Measurements from ENCODE around the gene GAB2.

Gene GAB2

DNA sequence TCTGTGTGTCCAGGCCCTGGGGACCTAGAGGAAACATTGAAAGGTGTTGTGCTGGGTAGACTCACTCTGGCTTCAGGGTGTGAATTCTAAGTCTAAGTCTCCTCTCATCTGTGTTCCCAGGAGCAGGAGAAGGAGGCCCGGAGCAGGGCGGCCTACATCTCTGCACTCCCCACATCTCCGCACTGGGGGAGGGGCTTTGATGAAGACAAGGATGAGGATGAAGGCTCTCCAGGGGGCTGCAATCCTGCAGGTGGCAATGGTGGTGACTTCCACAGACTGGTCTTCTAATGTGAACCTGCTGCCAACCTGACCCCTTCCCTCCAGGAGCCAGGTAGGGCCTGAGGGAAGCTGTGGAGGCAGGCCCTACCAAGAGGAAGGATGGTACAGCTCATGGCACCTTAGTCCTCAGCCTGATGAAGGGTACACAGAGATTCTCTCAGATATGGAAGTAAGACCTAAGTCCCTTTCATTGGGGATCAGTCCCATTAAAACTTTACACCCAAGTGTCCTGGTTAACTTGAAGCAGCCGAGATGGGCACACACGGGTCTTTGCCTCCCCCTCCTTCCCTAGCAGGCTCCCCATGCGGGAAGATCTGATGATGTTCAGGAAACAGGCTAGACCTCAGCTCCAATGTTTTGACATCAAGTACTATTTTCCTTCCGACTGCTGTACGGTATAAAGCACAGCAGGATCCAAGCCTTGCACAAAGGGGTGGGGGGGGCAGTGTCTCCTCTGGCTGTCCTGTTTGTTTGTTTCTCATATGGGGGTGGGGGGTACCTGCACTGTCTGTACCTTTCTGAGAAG lies 203.9 kb downstream of the GAB2 start:
- Histone ChIP-seq H3K4me3 (ENCODE audit: insufficient read depth, low read depth, low read length, poor library complexity, severe bottlenecking) (no peak overlapping the region), H3K27ac (ENCODE audit: insufficient read depth, low read length, poor library complexity, severe bottlenecking) (no peak overlapping the region), H3K36me3 (ENCODE audit: control insufficient read depth, insufficient read depth, low read length) (peaks cover 22% of the 10 kb centered on the region), H3K4me1 (ENCODE audit: control insufficient read depth, insufficient read depth, low read length, poor library complexity, severe bottlenecking) (no peaks in the 10 kb centered on the region), H3K9me3 (ENCODE audit: control insufficient read depth, low read length) (no peaks in the 10 kb centered on the region), H3K27me3 (replicated peaks; ENCODE audit: control insufficient read depth, insufficient read depth, low read length, poor library complexity, severe bottlenecking) (no peaks in the 10 kb centered on the region)
- no peak for DNase-seq

DNA sequence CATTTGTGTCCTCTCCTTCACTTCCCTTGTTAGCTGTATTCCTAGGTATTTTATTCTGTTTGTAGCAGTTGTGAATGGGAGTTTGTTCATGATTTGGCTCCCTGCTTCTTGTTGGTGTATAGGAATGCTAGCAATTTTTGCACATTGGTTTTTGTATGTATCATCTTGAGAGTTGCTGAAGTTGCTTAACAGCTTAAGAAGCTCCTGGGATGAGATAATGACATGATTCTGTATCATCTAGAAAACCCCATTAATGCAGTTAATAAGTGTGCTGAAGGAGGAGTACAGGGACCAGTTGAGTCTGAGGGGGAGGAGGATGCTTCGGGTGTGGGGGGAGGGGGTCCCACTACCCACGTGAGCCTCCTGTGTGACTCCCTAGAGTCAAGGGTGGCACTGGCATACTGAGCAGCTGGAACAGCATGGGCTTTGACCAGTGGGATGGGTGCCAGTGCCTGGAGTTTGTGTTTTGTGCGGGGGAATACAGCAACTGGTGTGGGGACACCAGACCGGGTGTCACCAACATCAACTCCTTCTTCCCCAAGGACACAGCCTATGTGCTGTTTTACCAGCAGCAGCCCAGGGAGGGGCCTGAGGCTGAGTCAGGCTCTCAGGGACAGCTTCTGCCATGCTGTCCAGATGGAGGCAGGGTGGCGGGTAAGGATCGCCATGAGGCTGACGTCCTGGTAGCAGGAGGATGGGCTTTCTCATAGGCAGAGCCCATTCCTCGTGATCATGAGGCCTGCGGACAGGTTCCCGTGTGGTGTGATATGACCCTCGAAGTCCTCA lies 204.8 kb downstream of the GAB2 start:
- Histone ChIP-seq H3K9me3 (ENCODE audit: control insufficient read depth, low read length) (no peaks in the 10 kb centered on the region), H3K27me3 (replicated peaks; ENCODE audit: control insufficient read depth, insufficient read depth, low read length, poor library complexity, severe bottlenecking) (no peaks in the 10 kb centered on the region), H3K4me3 (ENCODE audit: insufficient read depth, low read depth, low read length, poor library complexity, severe bottlenecking) (no peak overlapping the region), H3K27ac (ENCODE audit: insufficient read depth, low read length, poor library complexity, severe bottlenecking) (no peak overlapping the region), H3K4me1 (ENCODE audit: control insufficient read depth, insufficient read depth, low read length, poor library complexity, severe bottlenecking) (no peaks in the 10 kb centered on the region), H3K36me3 (ENCODE audit: control insufficient read depth, insufficient read depth, low read length) (peaks cover 25% of the 10 kb centered on the region)
- no peak for DNase-seq

DNA sequence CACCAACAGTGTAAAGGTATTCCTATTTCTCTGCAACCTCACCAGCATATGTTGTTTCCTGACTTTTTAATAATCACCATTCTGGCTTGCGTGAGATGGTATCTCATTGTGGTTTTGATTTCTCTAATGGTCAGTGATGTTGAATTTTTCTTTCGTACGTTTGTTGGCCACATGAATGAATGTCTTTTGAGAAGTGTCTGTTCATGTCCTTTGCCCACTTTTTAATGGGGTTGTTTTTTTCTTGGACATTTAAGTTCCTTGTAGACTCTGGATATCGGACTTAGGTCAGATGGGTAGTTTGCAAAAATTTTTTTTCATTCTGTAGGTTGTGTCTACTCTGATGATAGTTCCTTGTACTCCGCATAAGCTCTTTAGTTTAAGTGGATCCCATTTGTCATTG lies 206.1 kb downstream of the GAB2 start:
- H3K27me3 ChIP-seq (replicated peaks; ENCODE audit: control insufficient read depth, insufficient read depth, low read length, poor library complexity, severe bottlenecking): no peaks in the 10 kb centered on the region
- H3K4me3 ChIP-seq (ENCODE audit: insufficient read depth, low read depth, low read length, poor library complexity, severe bottlenecking): no peak overlapping the region
- H3K27ac ChIP-seq (ENCODE audit: insufficient read depth, low read length, poor library complexity, severe bottlenecking): no peak overlapping the region
- peaks cover 31% of the 10 kb centered on the region for H3K36me3 ChIP-seq (ENCODE audit: control insufficient read depth, insufficient read depth, low read length)
- no peak for DNase-seq
- H3K4me1 ChIP-seq (ENCODE audit: control insufficient read depth, insufficient read depth, low read length, poor library complexity, severe bottlenecking): no peaks in the 10 kb centered on the region
- H3K9me3 ChIP-seq (ENCODE audit: control insufficient read depth, low read length): no peaks in the 10 kb centered on the region

DNA sequence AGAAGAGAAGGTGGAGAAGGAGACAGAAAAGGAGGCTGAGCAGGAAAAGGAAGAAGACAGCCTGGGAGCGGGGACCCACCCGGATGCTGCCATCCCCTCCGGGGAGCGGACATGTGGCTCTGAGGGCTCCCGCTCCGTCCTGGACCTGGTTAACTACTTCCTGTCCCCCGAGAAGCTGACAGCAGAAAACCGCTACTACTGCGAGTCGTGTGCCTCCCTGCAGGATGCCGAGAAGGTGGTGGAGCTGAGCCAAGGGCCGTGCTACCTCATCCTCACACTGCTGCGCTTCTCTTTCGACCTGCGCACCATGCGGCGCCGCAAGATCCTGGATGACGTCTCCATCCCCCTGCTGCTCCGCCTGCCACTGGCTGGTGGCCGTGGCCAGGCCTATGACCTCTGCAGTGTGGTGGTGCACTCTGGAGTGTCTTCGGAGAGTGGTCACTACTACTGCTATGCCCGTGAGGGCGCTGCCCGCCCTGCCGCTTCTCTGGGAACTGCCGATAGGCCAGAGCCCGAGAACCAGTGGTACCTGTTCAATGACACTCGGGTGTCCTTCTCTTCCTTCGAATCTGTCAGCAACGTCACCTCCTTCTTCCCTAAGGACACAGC lies 207.5 kb downstream of the GAB2 start:
- no peaks in the 10 kb centered on the region for H3K4me1 ChIP-seq (ENCODE audit: control insufficient read depth, insufficient read depth, low read length, poor library complexity, severe bottlenecking)
- H3K9me3 ChIP-seq (ENCODE audit: control insufficient read depth, low read length): no peaks in the 10 kb centered on the region
- no peak overlapping the region for H3K4me3 ChIP-seq (ENCODE audit: insufficient read depth, low read depth, low read length, poor library complexity, severe bottlenecking)
- peaks cover 30% of the 10 kb centered on the region for H3K36me3 ChIP-seq (ENCODE audit: control insufficient read depth, insufficient read depth, low read length)
- no peak overlapping the region for H3K27ac ChIP-seq (ENCODE audit: insufficient read depth, low read length, poor library complexity, severe bottlenecking)
- no peaks in the 10 kb centered on the region for H3K27me3 ChIP-seq (replicated peaks; ENCODE audit: control insufficient read depth, insufficient read depth, low read length, poor library complexity, severe bottlenecking)
- no peak for DNase-seq

DNA sequence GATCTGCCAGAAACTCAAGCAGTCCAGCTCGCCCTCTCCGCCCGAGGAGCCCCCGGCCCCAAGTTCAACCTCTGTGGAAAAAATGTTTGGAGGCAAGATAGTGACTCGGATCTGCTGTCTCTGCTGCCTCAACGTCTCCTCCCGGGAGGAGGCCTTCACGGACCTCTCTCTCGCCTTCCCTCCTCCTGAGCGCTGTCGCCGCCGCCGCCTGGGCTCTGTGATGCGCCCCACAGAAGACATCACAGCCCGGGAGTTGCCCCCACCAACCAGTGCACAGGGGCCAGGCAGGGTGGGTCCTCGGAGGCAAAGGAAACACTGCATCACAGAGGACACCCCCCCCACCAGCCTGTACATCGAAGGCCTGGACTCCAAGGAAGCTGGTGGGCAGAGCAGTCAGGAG lies 208.1 kb downstream of the GAB2 start:
- no peak overlapping the region for H3K27ac ChIP-seq (ENCODE audit: insufficient read depth, low read length, poor library complexity, severe bottlenecking)

DNA sequence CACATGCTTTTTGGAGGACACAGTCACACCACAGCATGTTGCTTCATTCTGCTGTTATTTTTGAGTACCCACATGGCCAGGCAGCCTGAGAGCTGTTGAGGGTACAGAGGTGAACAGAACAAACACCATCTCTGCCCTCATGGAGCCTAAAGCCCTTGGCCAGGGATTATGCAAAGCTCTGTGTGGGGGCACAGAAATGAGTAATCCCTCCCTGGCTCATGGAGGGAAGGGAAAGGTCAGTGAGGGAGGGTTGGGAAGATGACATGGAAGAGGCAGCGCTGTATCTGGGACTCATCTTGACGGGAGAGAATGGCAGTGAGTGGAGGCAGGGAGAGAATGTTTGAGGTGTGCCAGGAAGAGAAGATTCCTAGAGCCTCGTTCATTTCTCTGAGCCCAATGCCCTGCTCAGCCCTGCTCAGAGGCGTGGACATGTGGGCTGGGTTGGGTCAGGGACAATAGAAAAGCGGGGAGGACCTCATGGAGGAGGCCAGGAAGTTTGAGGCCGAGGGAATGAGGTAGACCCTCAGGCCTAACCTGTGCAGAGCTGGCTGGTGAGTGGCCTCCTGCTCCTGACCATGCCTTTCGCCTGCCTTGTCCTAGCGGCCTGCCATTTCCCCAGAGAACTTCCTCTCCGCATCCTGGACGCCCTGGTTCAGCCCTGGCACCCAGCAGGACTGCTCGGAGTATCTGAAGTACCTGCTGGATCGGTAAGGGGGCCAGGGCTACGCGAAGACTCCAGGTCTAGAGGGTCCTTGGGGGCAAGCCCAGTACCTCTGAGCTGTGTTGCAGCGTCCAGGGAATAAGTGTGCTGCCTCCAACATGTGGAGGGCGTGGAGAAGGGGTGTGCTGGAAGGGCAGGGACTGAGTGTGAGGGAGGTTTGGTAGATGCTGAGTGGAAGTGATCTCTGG lies 209.1 kb downstream of the GAB2 start:
- Histone ChIP-seq H3K4me3 (ENCODE audit: insufficient read depth, low read depth, low read length, poor library complexity, severe bottlenecking) (no peak overlapping the region), H3K27ac (ENCODE audit: insufficient read depth, low read length, poor library complexity, severe bottlenecking) (no peak overlapping the region), H3K4me1 (ENCODE audit: control insufficient read depth, insufficient read depth, low read length, poor library complexity, severe bottlenecking) (no peaks in the 10 kb centered on the region), H3K27me3 (replicated peaks; ENCODE audit: control insufficient read depth, insufficient read depth, low read length, poor library complexity, severe bottlenecking) (no peaks in the 10 kb centered on the region), H3K36me3 (ENCODE audit: control insufficient read depth, insufficient read depth, low read length) (peaks cover 20% of the 10 kb centered on the region), H3K9me3 (ENCODE audit: control insufficient read depth, low read length) (no peaks in the 10 kb centered on the region)
- no peak for DNase-seq

More for the DNA sequence above, 208.1 kb downstream of the GAB2 start:
- Histone ChIP-seq H3K4me3 (ENCODE audit: insufficient read depth, low read depth, low read length, poor library complexity, severe bottlenecking) (no peak overlapping the region), H3K36me3 (ENCODE audit: control insufficient read depth, insufficient read depth, low read length) (peaks cover 24% of the 10 kb centered on the region), H3K27me3 (replicated peaks; ENCODE audit: control insufficient read depth, insufficient read depth, low read length, poor library complexity, severe bottlenecking) (no peaks in the 10 kb centered on the region), H3K4me1 (ENCODE audit: control insufficient read depth, insufficient read depth, low read length, poor library complexity, severe bottlenecking) (no peaks in the 10 kb centered on the region), H3K9me3 (ENCODE audit: control insufficient read depth, low read length) (no peaks in the 10 kb centered on the region)
- no peak for DNase-seq

DNA sequence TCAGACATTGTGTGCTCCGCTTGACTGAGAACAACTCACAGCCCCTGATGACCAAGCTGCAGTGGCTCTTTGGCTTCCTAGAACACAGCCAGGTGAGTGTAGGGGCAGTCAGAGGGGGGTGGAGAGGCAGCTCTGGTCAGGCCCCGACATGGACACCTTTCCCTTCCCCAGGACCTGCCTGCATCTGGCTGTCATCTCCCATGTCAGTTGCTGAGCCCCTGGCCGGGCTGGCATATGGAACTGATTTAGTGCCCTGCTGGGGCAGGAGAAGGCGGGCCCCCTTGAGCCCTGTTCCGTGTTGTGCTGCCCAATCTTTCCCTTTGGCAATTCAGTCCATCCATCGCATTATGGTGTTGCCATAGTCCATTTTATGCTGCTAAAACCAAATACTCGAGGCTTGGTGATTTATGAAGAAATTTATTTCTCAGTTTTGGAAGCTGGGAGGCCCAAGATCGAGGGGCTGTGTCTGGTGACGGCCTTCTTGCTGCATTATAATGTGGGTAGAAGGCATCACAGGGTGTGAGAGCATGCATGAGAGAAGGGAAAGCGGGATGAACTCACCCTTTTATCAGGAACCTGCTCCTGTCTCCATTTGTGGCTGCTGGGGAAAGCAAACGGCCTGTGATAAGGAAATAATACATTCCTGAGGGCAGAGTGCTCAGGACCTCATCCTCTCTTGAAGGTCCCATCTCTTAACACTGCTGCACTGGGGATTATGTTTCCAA lies 209.9 kb downstream of the GAB2 start:
- DNase-seq: no peak
- no peak overlapping the region for H3K4me3 ChIP-seq (ENCODE audit: insufficient read depth, low read depth, low read length, poor library complexity, severe bottlenecking)
- H3K27me3 ChIP-seq (replicated peaks; ENCODE audit: control insufficient read depth, insufficient read depth, low read length, poor library complexity, severe bottlenecking): no peaks in the 10 kb centered on the region
- peaks cover 17% of the 10 kb centered on the region for H3K36me3 ChIP-seq (ENCODE audit: control insufficient read depth, insufficient read depth, low read length)
- no peaks in the 10 kb centered on the region for H3K4me1 ChIP-seq (ENCODE audit: control insufficient read depth, insufficient read depth, low read length, poor library complexity, severe bottlenecking)
- H3K9me3 ChIP-seq (ENCODE audit: control insufficient read depth, low read length): no peaks in the 10 kb centered on the region
- no peak overlapping the region for H3K27ac ChIP-seq (ENCODE audit: insufficient read depth, low read length, poor library complexity, severe bottlenecking)

DNA sequence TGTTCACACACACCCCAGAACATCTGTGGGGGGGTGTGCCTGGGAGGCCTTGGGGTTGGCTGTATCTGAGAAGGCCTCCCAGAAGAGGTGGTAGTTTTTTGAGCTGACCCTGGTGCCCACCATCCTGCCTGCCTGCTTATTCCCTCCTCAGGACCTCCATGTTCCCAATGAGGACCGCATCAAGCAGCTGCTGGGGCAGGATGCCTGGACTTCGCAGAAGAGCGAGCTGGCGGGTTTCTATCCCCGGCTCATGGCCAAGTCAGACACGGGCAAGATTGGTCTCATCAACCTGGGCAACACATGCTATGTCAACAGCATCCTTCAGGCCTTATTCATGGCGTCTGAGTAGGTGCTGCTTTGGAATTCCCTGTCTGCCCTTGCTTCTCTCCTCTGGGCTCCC lies 211.9 kb downstream of the GAB2 start:
- H3K4me3 ChIP-seq (ENCODE audit: insufficient read depth, low read depth, low read length, poor library complexity, severe bottlenecking): no peak overlapping the region
- peaks cover 18% of the 10 kb centered on the region for H3K4me1 ChIP-seq (ENCODE audit: control insufficient read depth, insufficient read depth, low read length, poor library complexity, severe bottlenecking)
- H3K27ac ChIP-seq (ENCODE audit: insufficient read depth, low read length, poor library complexity, severe bottlenecking): no peak overlapping the region
- DNase-seq: no peak
- H3K9me3 ChIP-seq (ENCODE audit: control insufficient read depth, low read length): no peaks in the 10 kb centered on the region
- H3K27me3 ChIP-seq (replicated peaks; ENCODE audit: control insufficient read depth, insufficient read depth, low read length, poor library complexity, severe bottlenecking): no peaks in the 10 kb centered on the region
- peaks cover 17% of the 10 kb centered on the region for H3K36me3 ChIP-seq (ENCODE audit: control insufficient read depth, insufficient read depth, low read length)

DNA sequence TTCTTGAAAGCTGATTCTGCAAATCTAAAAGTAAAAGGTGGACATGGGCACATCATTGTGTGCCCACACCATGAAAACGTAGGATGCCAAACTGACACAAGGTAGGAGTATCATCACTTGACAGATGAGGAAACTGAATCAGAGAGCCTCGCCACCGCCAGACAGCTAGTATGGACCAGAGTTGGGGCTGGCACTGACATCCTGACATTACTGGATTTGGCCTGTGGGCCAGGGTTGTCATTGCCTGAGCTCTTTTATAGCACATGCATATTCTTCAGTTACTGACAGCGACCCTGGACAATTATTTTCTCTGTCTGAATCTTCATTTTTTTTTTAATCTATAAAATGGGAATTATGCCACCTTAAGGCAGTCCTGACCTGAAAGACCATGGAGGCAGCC lies 212.4 kb downstream of the GAB2 start:
- H3K36me3 ChIP-seq (ENCODE audit: control insufficient read depth, insufficient read depth, low read length): peaks cover 17% of the 10 kb centered on the region
- no peak for DNase-seq
- no peaks in the 10 kb centered on the region for H3K9me3 ChIP-seq (ENCODE audit: control insufficient read depth, low read length)
- H3K4me1 ChIP-seq (ENCODE audit: control insufficient read depth, insufficient read depth, low read length, poor library complexity, severe bottlenecking): peaks cover 18% of the 10 kb centered on the region
- H3K27ac ChIP-seq (ENCODE audit: insufficient read depth, low read length, poor library complexity, severe bottlenecking): no peak overlapping the region
- H3K4me3 ChIP-seq (ENCODE audit: insufficient read depth, low read depth, low read length, poor library complexity, severe bottlenecking): no peak overlapping the region
- H3K27me3 ChIP-seq (replicated peaks; ENCODE audit: control insufficient read depth, insufficient read depth, low read length, poor library complexity, severe bottlenecking): no peaks in the 10 kb centered on the region
